Sigmoid colon (tissue), 7 donors: ENCODE measurements around the gene EVL. TPM values are rescaled to one million over a fixed set of nuclear protein-coding genes. Genes with fewer than 3 reads are reported as not detected.

Experiments
- DNase-seq: peaks from one replicate; pipeline ENCODE4 v3.0.0-alpha.2; 2019
- H3K27ac ChIP-seq, 4 donors: fragments of 200-600 bp; sonication (generic); one replicate each; pipeline ENCODE4 v1.5.1; 2016 to 2019; ENCODE audit warnings: mild to moderate bottlenecking in 1 of 4
- H3K27me3 ChIP-seq, 3 donors: fragments of 200-600 bp; sonication (generic); one replicate each; pipeline ENCODE4 v1.5.1; 2019; ENCODE audit warnings: mild to moderate bottlenecking in 1 of 3
- H3K36me3 ChIP-seq, 4 donors: fragments of 200-600 bp; sonication (generic); one replicate each; pipeline ENCODE4 v1.5.1; 2016 to 2019
- H3K4me1 ChIP-seq, 4 donors: fragments of 200-600 bp; sonication (generic); one replicate each; pipeline ENCODE4 v1.5.1; 2017 to 2019
- H3K4me3 ChIP-seq, 4 donors: fragments of 200-600 bp; sonication (generic); one replicate each; pipeline ENCODE4 v1.5.1; 2017 to 2019; ENCODE audit warnings: mild to moderate bottlenecking in 2 of 4, moderate library complexity in 1 of 4
- H3K9me3 ChIP-seq, 4 donors: fragments of 200-600 bp in 3 of 4; sonication (generic) in 3 of 4; one replicate each; pipeline versions ENCODE4 v1.5.1 to v1.6.1; 2013 to 2019
- CTCF ChIP-seq, 4 experiments: fragments of 450-650 bp in 3 of 4; fragments of 200-600 bp in 1 of 4; IDR thresholded peaks; one replicate each; pipeline ENCODE4 v1.5.1; 2016 to 2019; ENCODE audit warnings: antibody characterized with exemption in 4 of 4, mild to moderate bottlenecking in 3 of 4, moderate library complexity in 2 of 4
- EP300 ChIP-seq, 4 donors: sonication (generic); formaldehyde crosslinking; IDR thresholded peaks; one replicate each; pipeline ENCODE4 v1.6.1; 2017; ENCODE audit warnings: antibody characterized with exemption in 4 of 4
- POLR2A ChIP-seq, 2 donors: fragments of 450-650 bp; IDR thresholded peaks; one replicate each; pipeline ENCODE4 v1.6.1; 2016; ENCODE audit warnings: antibody characterized with exemption in 2 of 2, mild to moderate bottlenecking in 2 of 2, moderate library complexity in 2 of 2
- POLR2AphosphoS5 ChIP-seq, 4 donors: sonication (generic); formaldehyde crosslinking; IDR thresholded peaks; one replicate each; pipeline ENCODE4 v1.6.1; 2017; ENCODE audit warnings: antibody characterized with exemption in 4 of 4
- WGBS, 2 donors: extraction: QIAGEN DNeasy Blood & Tissue Kit; methylation state at CpG; one replicate each; pipeline ENCODE4 v1.1.7; 2013; 5-methylcytosine and 5-hydroxymethylcytosine counted together
- intact Hi-C: fragments of 100-400 bp; cut with DNase I; formaldehyde crosslinking; loops from one replicate; pipeline ENCODE4 v1.15.1; 2023
- polyA plus RNA-seq, 3 donors: library from polyadenylated mRNA; stranded (reverse); fragments of 200-250 nt; gene quantifications; one replicate each; pipeline ENCODE4 v1.2.3, GENCODE V29; 2013
- total RNA-seq, 4 donors: library from RNA; depleted of rRNA; stranded (reverse); fragments of >200 nt; gene quantifications; one replicate each; pipeline ENCODE4 v1.1.0, GENCODE V29; 2016
- donor health status: healthy with polysubstance abuse.
- donor health status: Bipolar disorder and iron deficiency.
- donor health status: healthy.

The EVL gene, protein sequence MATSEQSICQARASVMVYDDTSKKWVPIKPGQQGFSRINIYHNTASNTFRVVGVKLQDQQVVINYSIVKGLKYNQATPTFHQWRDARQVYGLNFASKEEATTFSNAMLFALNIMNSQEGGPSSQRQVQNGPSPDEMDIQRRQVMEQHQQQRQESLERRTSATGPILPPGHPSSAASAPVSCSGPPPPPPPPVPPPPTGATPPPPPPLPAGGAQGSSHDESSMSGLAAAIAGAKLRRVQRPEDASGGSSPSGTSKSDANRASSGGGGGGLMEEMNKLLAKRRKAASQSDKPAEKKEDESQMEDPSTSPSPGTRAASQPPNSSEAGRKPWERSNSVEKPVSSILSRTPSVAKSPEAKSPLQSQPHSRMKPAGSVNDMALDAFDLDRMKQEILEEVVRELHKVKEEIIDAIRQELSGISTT
- total RNA-seq (10 to 100 TPM; 26.4 to 56.2 (median 38.5) TPM), polyA plus RNA-seq (100 to 1,000 TPM in 1 of 3 donors, 1 to 10 TPM in 2; 6.5 to 100 (median 8.4) TPM)

GRCh38 chr14:100065111-100065871 lies at the start of gene EVL:
EVL (plus strand) TSS chr14:100065422; CDS start chr14:100065501, 79 bp downstream.
- DNase-seq: no peak
- H3K27me3 ChIP-seq: no peaks in the 10 kb centered on the region
- peak within 1 kb of the TSS in 3 of 4 donors; percentile 5 to 38 (median 26) for H3K27ac ChIP-seq
- intact Hi-C loops: no loop called here
- no peaks in the 10 kb centered on the region for H3K4me1 ChIP-seq
- H3K4me3 ChIP-seq: peak within 1 kb of the TSS in 1 of 4 donors; percentile 12
- TF ChIP-seq POLR2AphosphoS5 (IDR thresholded peaks at IDR 0.05): no peak
- TF ChIP-seq POLR2A (IDR thresholded peaks at IDR 0.05): no peak
- TF ChIP-seq CTCF (IDR thresholded peaks at IDR 0.05): no peak
- TF ChIP-seq EP300 (IDR thresholded peaks at IDR 0.05): no peak
- WGBS, 2 donors: 53 to 84% methylated on average over 6 of the region's 6 CpGs
- H3K9me3 ChIP-seq: no peaks in the 10 kb centered on the region
- H3K36me3 ChIP-seq: no peaks in the 10 kb centered on the region

DNA sequence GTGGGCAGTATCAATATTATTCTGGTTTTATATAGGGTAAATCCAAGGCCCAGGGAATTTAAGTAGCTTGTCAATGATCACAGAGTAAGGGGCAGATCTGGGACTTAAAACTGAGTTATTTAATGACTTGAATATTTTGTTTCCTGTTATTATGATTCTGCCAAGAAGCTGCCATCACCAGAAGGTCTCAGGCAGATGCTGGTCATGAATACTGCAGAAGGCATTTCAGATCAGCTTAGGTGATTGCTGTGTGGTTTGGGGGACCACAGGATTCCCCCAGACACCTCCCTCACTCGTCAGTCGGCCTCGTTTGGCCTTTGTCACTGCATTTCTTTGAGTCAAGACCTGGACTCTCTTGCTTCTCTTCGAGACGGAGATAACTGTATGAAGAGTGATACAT lies 47.7 kb upstream of the EVL start:
- peaks cover 0 to 30% (median 21%) of the 10 kb centered on the region in 4 donors for H3K4me1 ChIP-seq
- intact Hi-C loops: no loop called here
- no peak overlapping the region for H3K4me3 ChIP-seq
- no peaks in the 10 kb centered on the region for H3K27me3 ChIP-seq
- no peak for DNase-seq
- no peak overlapping the region for H3K27ac ChIP-seq
- H3K9me3 ChIP-seq: no peaks in the 10 kb centered on the region
- WGBS, 2 donors: 84 to 85% methylated on average over 5 of the region's 5 CpGs
- H3K36me3 ChIP-seq: no peaks in the 10 kb centered on the region
- TF ChIP-seq EP300 (IDR thresholded peaks at IDR 0.05) (no peak), POLR2A (IDR thresholded peaks at IDR 0.05) (no peak), CTCF (IDR thresholded peaks at IDR 0.05) (no peak), POLR2AphosphoS5 (IDR thresholded peaks at IDR 0.05) (no peak)

GRCh38 chr14:100018054-100018453 lies 47.2 kb upstream of the EVL start:
- no peak overlapping the region for H3K4me3 ChIP-seq
- H3K27ac ChIP-seq: no peak overlapping the region
- 87 to 91% methylated on average over 7 of the region's 7 CpGs for WGBS, 2 donors
- no peaks in the 10 kb centered on the region for H3K27me3 ChIP-seq
- intact Hi-C loops: no loop called here
- no peak for DNase-seq
- H3K36me3 ChIP-seq: no peaks in the 10 kb centered on the region
- TF ChIP-seq POLR2AphosphoS5 (IDR thresholded peaks at IDR 0.05): no peak
- no peak for TF ChIP-seq POLR2A (IDR thresholded peaks at IDR 0.05)
- TF ChIP-seq EP300 (IDR thresholded peaks at IDR 0.05): no peak
- no peak for TF ChIP-seq CTCF (IDR thresholded peaks at IDR 0.05)
- no peaks in the 10 kb centered on the region for H3K9me3 ChIP-seq
- peaks cover 0 to 35% (median 23%) of the 10 kb centered on the region in 4 donors for H3K4me1 ChIP-seq

- DNase-seq: no peak
- Histone ChIP-seq H3K4me1 (peaks cover 0 to 40% (median 24%) of the 10 kb centered on the region in 4 donors), H3K27ac (no peak overlapping the region), H3K27me3 (no peaks in the 10 kb centered on the region), H3K4me3 (no peak overlapping the region), H3K9me3 (no peaks in the 10 kb centered on the region), H3K36me3 (no peaks in the 10 kb centered on the region)
- 52 to 73% methylated on average over 8 of the region's 8 CpGs for WGBS, 2 donors
- TF ChIP-seq POLR2A (IDR thresholded peaks at IDR 0.05): no peak
- no peak for TF ChIP-seq EP300 (IDR thresholded peaks at IDR 0.05)
- no peak for TF ChIP-seq CTCF (IDR thresholded peaks at IDR 0.05)
- no peak for TF ChIP-seq POLR2AphosphoS5 (IDR thresholded peaks at IDR 0.05)
- intact Hi-C loops: no loop called here
Measured at GRCh38 chr14:100018482-100018881, 46.7 kb upstream of the EVL start.
